Measurements from ENCODE around the gene PDE10A.

Gene PDE10A

DNA sequence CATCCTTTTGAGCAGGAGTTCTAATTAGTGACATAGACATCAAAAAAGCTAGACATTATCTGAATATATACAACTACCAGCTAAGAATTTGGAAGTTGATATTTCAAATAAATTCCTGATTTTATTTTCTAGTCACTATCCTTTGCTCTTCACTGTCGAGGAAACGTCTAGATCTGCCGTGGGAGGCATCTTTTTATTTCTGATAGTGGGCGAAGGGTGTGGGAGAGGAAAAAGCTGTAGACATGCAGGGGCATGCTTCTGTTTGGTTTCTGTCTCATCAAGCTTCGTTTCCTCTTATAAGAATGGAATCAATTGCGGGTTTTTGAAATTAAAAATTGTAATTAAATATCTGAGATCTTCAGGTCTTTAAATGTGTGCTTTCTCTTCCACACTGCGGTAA, 337.4 kb downstream of the PDE10A start:
- DNase-seq, result no peak

DNA sequence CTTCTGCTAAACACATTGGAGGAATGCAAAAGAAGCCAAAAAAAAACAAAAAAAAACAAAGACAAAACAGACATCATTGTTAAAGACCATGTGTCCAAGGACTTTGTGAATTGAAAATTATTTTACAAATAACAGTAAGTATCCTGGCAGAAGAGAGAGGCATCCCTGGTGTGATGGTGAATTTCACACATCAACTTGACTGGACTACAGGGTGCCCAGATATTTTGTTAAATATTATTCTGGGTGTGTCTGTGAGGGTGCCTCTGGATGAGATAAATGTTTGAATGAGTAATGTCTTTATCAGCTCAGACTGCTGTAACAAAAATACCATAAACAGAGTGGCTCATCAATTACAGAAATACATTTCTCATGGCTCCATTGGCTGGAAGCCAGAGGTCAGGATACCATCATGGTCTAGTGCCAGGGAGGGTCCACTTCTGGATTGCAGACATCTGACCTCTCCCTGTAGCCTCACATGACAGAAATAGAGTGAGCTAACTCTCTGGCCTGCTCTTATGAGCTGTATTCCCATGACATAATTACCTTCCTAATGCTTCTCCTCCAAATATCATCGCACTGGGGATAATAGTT, 341.4 kb downstream of the PDE10A start:
- DNase-seq, result no peak

DNA sequence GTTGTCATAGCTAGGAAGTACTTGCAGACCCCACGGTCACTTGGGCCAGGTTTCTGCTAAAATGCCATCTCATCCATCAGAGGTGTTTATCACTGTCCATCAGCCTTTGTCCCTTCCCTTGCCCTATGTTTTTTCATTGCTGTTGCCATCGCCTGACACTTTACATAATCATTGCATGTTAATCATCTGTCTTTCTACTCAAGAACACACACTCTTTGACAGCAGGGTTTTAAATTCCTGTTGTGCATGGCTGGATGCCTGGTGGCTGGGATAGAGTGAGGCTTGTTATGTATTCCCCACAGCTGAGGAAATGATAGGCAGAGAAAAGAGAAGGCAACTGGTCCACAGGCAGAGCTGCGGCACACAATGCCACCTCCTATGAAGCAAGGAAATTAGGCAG, 341.9 kb downstream of the PDE10A start:
- DNase-seq, result no peak

- no peak for DNase-seq
These were observed 345.3 kb downstream of the PDE10A start for GRCh38 chr6:165317723-165318122.

DNA sequence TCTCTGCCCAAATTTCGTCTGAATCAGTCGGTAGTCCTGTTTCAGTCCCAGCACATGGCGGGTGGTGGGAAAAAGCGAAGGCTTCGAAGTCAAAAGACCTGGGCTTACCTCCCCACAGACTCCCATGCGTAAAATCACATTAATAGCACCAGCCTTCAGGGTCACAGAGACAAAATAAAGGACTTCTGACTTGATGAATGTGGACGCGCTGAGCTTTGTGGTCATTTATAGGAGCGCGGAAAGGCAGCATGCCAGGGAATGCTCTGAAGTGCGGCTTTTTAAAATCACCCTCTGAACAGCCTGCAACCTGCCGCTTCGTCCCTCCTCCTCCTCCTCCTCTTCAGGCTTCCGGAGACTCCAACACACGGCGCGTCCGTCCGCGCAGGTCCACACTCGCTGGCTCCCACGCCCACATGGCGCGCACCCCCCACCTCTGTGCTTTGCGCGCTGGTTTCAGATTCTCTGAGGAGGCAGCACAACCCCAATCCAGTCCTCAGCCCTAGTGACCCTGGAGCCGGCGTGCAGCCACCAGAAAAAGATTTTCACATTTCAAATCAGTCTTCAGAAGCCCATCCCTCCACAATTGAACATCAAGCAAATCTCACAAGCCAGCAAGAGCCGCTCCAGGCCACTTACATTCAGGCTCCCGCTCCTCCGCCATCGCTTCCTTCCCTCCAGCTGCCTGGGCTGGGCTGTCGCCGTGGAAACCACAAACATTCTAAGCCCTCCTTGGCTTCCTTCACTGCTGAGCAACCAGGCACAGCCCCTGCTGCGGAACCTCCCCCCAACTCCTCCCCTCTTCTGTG, 353.9 kb downstream of the PDE10A start, which contains the start of gene C6orf118:
Gene C6orf118, minus strand, starts transcription at position 680 of the 806 bp plus-strand sequence. Its CDS starts 19 bp downstream, at position 661.
- DNase-seq, result peak; percentile 74

DNA sequence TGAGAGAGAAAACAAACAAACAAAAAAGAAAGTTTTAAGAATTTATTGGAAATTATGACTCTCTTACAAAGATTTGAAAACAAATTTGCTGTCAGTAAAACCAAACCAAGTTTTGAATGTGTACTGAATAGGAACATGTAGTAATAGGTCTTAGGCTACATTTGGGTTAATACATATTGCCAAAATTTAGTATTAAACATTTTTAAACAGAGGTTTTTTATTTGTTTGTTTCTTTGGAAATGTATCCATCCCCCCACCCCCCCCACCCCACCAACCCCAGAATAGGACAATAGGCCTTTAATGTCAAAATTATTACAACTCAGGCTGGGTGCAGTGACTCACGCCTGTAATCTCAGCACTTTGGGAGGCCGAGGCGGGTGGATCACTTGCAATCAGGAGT, 356.1 kb downstream of the PDE10A start:
- no peak for DNase-seq

DNA sequence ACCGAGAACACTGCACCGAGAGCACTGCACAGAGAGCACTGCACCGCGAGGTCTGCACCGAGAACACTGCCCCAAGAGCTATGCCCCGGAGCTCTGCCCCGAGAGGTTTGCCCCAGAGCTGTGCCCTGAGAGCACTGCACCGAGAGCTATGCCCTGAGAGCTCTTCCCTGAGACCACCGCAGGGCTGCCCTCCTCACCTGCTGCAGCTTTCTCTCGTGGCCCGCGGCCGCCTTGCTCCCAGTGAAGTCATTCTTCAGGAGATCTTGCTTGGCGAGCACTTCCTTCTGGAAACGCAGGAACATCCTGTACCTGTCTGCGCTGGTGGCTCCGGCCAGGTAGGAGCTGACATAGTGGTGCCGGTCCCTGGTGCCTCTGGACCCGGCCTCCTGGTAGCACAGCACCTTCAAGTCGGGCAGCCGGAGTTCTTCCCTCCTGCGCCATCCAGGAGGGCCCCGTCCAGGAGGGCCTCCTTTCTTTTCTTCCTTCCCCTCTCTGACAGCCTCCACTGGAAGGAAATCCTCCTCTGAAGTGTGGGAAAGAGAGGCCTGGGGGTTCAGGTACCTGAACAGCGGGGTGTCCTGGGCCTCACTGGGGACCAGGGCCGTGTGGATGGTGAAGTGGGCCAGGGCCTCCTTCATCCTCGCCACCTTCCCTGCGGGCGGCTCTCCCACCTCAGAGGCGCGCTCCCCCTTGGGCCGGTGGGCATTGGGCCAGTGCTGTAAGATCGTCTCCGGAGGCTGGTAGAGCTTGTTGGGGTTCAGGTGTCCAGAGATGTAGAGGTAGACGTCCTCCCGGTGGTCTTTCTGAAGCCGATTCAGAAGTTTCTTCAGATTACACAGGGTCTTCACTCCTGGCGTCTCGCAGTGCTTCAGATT, 361.4 kb downstream of the PDE10A start:
- DNase-seq, result no peak

DNA sequence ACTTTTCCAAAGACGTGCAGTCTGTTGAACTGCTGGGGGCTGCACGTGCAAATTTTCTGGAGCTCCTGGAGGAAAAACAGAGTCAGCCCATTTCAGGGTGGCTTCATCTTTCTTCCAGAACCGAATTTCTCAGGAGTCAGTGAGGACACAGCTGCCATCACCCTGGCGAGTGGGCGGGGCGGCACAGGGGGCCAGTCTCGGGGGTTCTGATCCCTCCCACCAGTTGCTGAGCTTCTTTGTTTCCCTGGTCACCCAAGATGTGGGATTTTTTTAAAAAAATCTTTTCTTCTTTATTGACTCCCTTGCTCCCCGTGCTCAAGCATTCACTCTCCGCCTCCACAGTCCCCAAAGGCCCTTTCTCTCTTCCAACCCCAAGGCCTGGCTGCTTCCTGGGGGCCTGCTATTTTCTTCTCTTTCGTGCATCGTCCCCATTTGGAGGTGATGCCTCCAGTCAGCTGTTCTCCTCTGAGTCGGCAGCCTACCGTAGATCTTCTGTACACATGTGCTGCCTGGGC, 362.6 kb downstream of the PDE10A start:
- no peak for DNase-seq

DNA sequence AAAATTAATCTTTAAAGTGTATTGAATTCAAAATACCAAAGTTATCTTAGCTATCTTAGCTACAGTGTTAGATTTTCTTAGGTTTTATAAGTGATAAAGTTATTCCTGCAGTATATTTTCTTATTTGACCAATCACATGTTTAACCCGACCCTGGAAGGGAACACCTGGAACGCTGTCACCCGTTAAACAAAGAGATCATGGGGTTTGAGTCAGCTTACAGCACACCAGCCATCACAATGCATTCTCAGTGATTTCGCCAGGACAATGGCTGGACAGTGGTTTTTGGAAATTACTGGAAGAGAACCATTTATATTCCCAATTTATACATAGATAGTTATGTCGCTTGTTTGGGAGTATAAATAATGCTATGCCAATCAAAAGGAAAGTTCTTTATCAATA, 364.2 kb downstream of the PDE10A start:
- DNase-seq, result no peak

DNA sequence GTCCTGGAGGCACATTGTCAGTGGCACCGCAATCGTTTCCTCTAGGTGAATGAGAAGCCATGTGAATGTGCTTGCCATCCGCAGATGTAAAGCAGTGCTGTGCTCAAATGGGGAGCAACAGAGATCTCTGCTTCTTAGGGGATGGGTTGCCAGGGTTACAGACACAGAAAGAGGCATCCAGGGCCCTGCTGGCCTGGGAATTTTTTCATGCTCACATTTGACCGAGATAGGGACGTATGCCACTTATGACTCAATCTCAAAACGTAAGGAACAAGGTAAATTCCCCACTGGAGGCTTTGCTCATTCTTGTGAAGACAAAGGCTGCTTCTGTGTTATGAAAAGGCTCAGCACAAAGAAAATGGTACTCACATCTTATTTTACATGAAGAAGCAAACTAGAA, 364.6 kb downstream of the PDE10A start:
- DNase-seq, result no peak

GRCh38 chr6:165292657-165293056, 370.4 kb downstream of the PDE10A start:
- DNase-seq, result no peak

Data from fibroblast of skin of right biceps (primary cell).